ENCODE measurements around the gene BTRC.

DNA sequence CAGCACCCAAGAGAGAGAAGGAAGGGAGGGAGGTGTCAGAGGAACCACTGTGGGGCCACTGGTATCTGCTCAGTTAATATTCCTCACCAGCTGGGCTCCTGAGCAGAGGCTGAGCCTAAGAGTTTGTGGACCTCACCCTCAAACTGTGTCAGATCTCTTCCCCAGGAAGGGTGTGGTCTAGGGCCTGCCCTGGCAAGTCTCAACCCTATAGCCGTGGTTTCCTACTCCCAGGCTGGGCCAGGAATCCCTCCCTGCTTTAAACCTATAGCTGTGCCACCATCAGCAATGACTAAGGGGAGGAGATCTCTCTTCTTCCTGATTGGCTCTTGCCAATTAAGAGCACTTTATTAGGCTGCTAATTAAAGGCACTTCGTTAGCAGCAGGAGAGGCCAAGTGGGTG, 204.2 kb downstream of the BTRC start:
- TF ChIP-seq, protein P1, sequence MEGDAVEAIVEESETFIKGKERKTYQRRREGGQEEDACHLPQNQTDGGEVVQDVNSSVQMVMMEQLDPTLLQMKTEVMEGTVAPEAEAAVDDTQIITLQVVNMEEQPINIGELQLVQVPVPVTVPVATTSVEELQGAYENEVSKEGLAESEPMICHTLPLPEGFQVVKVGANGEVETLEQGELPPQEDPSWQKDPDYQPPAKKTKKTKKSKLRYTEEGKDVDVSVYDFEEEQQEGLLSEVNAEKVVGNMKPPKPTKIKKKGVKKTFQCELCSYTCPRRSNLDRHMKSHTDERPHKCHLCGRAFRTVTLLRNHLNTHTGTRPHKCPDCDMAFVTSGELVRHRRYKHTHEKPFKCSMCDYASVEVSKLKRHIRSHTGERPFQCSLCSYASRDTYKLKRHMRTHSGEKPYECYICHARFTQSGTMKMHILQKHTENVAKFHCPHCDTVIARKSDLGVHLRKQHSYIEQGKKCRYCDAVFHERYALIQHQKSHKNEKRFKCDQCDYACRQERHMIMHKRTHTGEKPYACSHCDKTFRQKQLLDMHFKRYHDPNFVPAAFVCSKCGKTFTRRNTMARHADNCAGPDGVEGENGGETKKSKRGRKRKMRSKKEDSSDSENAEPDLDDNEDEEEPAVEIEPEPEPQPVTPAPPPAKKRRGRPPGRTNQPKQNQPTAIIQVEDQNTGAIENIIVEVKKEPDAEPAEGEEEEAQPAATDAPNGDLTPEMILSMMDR (IDR thresholded peaks at IDR 0.05) = no peak
- TF ChIP-seq POLR2A (IDR thresholded peaks at IDR 0.05) = no peak

Data from Peyer's patch (tissue), 4 donors.